ENCODE data around the gene CNTFR.

DNA sequence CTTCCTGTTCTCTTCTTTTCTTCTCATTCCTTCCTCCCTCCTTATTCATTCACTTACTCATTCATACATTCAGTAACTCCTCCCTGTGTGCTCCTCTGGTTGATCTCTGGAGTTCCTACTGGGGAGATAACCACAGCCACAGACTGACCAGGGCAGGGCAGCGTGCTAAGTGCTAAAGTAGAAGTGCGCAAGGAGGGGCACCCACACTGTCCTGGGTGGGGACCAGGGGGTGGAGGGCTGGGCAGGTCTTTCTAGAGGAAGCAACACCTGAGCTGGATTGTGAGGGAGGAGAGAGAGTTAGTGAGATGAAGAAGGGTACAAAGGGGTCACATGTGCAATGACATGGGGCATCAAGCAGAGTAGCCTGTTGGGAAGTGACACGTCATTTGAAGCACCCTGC is 80.6 kb downstream of the CNTFR start:
- TF ChIP-seq, protein P1, sequence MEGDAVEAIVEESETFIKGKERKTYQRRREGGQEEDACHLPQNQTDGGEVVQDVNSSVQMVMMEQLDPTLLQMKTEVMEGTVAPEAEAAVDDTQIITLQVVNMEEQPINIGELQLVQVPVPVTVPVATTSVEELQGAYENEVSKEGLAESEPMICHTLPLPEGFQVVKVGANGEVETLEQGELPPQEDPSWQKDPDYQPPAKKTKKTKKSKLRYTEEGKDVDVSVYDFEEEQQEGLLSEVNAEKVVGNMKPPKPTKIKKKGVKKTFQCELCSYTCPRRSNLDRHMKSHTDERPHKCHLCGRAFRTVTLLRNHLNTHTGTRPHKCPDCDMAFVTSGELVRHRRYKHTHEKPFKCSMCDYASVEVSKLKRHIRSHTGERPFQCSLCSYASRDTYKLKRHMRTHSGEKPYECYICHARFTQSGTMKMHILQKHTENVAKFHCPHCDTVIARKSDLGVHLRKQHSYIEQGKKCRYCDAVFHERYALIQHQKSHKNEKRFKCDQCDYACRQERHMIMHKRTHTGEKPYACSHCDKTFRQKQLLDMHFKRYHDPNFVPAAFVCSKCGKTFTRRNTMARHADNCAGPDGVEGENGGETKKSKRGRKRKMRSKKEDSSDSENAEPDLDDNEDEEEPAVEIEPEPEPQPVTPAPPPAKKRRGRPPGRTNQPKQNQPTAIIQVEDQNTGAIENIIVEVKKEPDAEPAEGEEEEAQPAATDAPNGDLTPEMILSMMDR (IDR thresholded peaks at IDR 0.05) = no peak
- TF ChIP-seq POLR2AphosphoS5 (IDR thresholded peaks at IDR 0.05; ENCODE audit: low read depth, low read length) = no peak
- TF ChIP-seq, protein P2, sequence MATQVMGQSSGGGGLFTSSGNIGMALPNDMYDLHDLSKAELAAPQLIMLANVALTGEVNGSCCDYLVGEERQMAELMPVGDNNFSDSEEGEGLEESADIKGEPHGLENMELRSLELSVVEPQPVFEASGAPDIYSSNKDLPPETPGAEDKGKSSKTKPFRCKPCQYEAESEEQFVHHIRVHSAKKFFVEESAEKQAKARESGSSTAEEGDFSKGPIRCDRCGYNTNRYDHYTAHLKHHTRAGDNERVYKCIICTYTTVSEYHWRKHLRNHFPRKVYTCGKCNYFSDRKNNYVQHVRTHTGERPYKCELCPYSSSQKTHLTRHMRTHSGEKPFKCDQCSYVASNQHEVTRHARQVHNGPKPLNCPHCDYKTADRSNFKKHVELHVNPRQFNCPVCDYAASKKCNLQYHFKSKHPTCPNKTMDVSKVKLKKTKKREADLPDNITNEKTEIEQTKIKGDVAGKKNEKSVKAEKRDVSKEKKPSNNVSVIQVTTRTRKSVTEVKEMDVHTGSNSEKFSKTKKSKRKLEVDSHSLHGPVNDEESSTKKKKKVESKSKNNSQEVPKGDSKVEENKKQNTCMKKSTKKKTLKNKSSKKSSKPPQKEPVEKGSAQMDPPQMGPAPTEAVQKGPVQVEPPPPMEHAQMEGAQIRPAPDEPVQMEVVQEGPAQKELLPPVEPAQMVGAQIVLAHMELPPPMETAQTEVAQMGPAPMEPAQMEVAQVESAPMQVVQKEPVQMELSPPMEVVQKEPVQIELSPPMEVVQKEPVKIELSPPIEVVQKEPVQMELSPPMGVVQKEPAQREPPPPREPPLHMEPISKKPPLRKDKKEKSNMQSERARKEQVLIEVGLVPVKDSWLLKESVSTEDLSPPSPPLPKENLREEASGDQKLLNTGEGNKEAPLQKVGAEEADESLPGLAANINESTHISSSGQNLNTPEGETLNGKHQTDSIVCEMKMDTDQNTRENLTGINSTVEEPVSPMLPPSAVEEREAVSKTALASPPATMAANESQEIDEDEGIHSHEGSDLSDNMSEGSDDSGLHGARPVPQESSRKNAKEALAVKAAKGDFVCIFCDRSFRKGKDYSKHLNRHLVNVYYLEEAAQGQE (IDR thresholded peaks at IDR 0.05; ENCODE audit: insufficient read depth in 1 of 2, low read depth in 2 of 2, low read length in 1 of 2) = no peak
- no peak for TF ChIP-seq SIN3A (IDR thresholded peaks at IDR 0.05; ENCODE audit: borderline replicate concordance, insufficient read depth, low read depth, low read length)
